B cell (primary cell): Measurements from ENCODE around the gene SHANK1.

ENCODE experiments used
- EZH2 ChIP-seq: IDR thresholded peaks from 2 replicates; pipeline ENCODE4 v1.6.1; 2012; ENCODE audit warnings: borderline replicate concordance, low read depth, mild to moderate bottlenecking, moderate library complexity, low read length; ENCODE audit not compliant: insufficient read depth, poor library complexity, severe bottlenecking
- TF ChIP-seq, protein P1 (sequence below): fragments of 200-600 bp; IDR thresholded peaks from one replicate; pipeline ENCODE4 v1.8.0; 2022; ENCODE audit warnings: antibody characterized with exemption, mild to moderate bottlenecking

DNA sequence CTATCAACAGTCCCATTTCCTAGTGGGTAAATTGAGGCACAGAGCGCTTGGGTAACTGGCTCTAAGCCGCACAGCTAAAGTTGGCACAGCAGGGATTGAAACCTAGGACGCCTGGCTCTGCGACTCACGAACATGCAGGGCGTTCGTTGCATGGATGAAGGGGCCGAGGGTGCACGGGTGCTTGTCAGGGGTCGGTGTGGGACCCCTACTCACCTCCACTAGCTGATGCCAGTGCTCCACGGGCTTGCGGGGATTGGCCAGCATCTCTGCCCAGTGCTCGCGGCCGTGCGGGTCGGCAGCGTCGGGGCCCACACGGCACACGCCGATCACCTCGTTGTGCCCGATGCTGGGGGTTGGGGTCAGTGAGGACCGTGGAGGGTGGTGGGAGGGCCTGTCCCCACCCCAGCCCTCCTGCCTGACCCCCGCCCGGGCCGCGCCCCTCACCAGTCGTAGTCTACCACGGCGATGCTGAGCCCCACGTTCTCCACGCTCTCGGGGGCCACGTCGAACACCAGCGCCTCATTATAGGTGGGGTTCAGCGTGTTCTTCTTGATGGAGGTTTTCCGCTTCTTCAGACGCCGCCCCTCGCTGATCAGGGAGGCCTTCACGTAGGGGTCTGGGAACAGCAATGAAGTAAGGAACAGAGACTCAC lies 94.5 kb downstream of the SHANK1 start:
- no peak for TF ChIP-seq EZH2
- TF ChIP-seq, protein P1, sequence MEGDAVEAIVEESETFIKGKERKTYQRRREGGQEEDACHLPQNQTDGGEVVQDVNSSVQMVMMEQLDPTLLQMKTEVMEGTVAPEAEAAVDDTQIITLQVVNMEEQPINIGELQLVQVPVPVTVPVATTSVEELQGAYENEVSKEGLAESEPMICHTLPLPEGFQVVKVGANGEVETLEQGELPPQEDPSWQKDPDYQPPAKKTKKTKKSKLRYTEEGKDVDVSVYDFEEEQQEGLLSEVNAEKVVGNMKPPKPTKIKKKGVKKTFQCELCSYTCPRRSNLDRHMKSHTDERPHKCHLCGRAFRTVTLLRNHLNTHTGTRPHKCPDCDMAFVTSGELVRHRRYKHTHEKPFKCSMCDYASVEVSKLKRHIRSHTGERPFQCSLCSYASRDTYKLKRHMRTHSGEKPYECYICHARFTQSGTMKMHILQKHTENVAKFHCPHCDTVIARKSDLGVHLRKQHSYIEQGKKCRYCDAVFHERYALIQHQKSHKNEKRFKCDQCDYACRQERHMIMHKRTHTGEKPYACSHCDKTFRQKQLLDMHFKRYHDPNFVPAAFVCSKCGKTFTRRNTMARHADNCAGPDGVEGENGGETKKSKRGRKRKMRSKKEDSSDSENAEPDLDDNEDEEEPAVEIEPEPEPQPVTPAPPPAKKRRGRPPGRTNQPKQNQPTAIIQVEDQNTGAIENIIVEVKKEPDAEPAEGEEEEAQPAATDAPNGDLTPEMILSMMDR: no peak
